ENCODE data around the gene PIGA.
"Not testable (repeated sequence)": the region's sequence is repeated elsewhere in the genome, so short reads cannot be mapped to it uniquely, and the experiment has no call there.

The PIGA gene

GRCh38 chrX:15319075-15319474 lies 16.2 kb downstream of the PIGA start:
- DNase-seq = no peak

GRCh38 chrX:15315509-15315908 lies 19.8 kb downstream of the PIGA start, which contains the start of gene ASB11:
ASB11 (minus strand) TSS chrX:15315640; CDS start chrX:15315605, 35 bp downstream.
- no peak for DNase-seq

- DNase-seq = no peak
Observed at GRCh38 chrX:15314472-15314871, 20.9 kb downstream of the PIGA start.

GRCh38 chrX:15311119-15311518 lies 24.2 kb downstream of the PIGA start:
- DNase-seq = no peak

- no peak for DNase-seq
Observed at GRCh38 chrX:15310117-15310516, 25.2 kb downstream of the PIGA start.

- DNase-seq = not testable (repeated sequence)
Observed at GRCh38 chrX:15305899-15306298, 29.4 kb downstream of the PIGA start.

- DNase-seq = peak; percentile 63
Observed at GRCh38 chrX:15301924-15302323, 33.4 kb downstream of the PIGA start.

- peak; percentile 26 for DNase-seq
Observed at GRCh38 chrX:15299941-15300851, 35.1 kb downstream of the PIGA start.

- no peak for DNase-seq
Observed at GRCh38 chrX:15298780-15299179, 36.5 kb downstream of the PIGA start.

GRCh38 chrX:15298201-15298600 lies 37.1 kb downstream of the PIGA start:
- no peak for DNase-seq

- DNase-seq = no peak
Observed at GRCh38 chrX:15293451-15293850, 41.9 kb downstream of the PIGA start.

- DNase-seq = no peak
Observed at GRCh38 chrX:15292861-15293260, 42.5 kb downstream of the PIGA start.

GRCh38 chrX:15277604-15278003 lies 57.7 kb downstream of the PIGA start:
- DNase-seq = no peak

- no peak for DNase-seq
Observed at GRCh38 chrX:15274946-15275345, 60.4 kb downstream of the PIGA start.

- DNase-seq = not testable (repeated sequence)
Observed at GRCh38 chrX:15273275-15273674, 62.0 kb downstream of the PIGA start.

- DNase-seq = no peak
Observed at GRCh38 chrX:15271757-15272156, 63.6 kb downstream of the PIGA start.

- DNase-seq = peak; percentile 2
Observed at GRCh38 chrX:15269618-15270521, 65.5 kb downstream of the PIGA start, which contains the start of gene ASB9. ASB9 (minus strand) TSS chrX:15270083; CDS start chrX:15269874, 209 bp downstream.

All from activated CD4-positive, alpha-beta T cell treated with anti-CD3 and anti-CD28 coated beads, Interleukin-2, Interleukin-6, amounts not matched to agents 100 ng/mL and 50 ng/mL, durations not matched to agents 16 hours and 8 hours (primary cell).